SK-N-MC (cell line): Measurements from ENCODE around the gene HYI.

ENCODE experiments used
- DNase-seq: peaks from one replicate; pipeline ENCODE4 v3.0.0-alpha.2; 2011; ENCODE audit warnings: low read depth, low spot score
- H3K27ac ChIP-seq: fragments of 200-600 bp; sonication (generic); 2 replicates; pipeline ENCODE4 v1.5.1; 2016; ENCODE audit warnings: mixed run types
- H3K36me3 ChIP-seq: fragments of 200-600 bp; sonication (generic); 2 replicates; pipeline ENCODE4 v1.6.1; 2017; ENCODE audit warnings: antibody characterized with exemption, low read length, mixed read lengths; ENCODE audit not compliant: insufficient read depth
- H3K4me3 ChIP-seq: fragments of 200-600 bp; sonication (generic); 2 replicates; pipeline ENCODE4 v1.5.1; 2016
- H3K9ac ChIP-seq: fragments of 200-600 bp; sonication (generic); 2 replicates; pipeline ENCODE4 v1.8.0; 2017; ENCODE audit warnings: mixed run types, mixed read lengths; ENCODE audit not compliant: insufficient read length
- H3K9me3 ChIP-seq: fragments of 200-600 bp; sonication (generic); 2 replicates; pipeline ENCODE4 v1.6.1; 2017; ENCODE audit warnings: low read depth, mild to moderate bottlenecking, antibody characterized with exemption, low read length, moderate library complexity, mixed read lengths
- EZH2 ChIP-seq: fragments of 200-600 bp; sonication (generic); IDR thresholded peaks from one replicate; pipeline ENCODE4 v1.6.1; 2017; ENCODE audit warnings: antibody characterized with exemption
- FOXP2 ChIP-seq: optimal IDR thresholded peaks from 2 replicates; pipeline ENCODE3; 2011; ENCODE audit warnings: mild to moderate bottlenecking, moderate library complexity; ENCODE audit not compliant: insufficient read depth; ENCODE audit errors: extremely low read length, control extremely low read depth
- POLR2AphosphoS5 ChIP-seq: IDR thresholded peaks from 2 replicates; pipeline ENCODE4 v1.6.1; 2012; ENCODE audit warnings: mild to moderate bottlenecking, low read depth, low read length, borderline replicate concordance

The HYI gene

DNA sequence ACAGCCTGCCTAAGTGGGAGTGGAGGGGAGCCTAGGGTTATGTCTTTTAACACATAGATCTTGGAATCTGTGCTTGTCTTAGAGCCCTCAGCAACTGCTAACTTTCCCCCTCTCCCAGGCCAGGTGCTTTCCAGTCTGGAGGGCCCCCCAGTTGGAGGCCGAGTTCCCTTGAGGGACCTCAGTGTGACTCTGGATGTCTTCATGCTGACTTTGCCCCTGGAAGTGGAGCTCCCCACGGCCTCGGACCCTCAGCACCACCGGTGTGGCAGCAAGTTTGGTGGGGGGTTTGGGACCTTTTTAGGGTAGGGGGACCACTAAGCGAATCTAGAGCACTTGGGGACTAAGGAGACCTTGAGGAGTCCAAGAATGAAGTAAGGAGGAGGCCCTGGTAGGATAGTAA lies 22.9 kb downstream of the HYI start:
- no peak overlapping the region for H3K4me3 ChIP-seq
- H3K27ac ChIP-seq = no peak overlapping the region
- no peak for DNase-seq
- H3K9me3 ChIP-seq = no peaks in the 10 kb centered on the region
- peaks cover 70% of the 10 kb centered on the region for H3K36me3 ChIP-seq
- no peak overlapping the region for H3K9ac ChIP-seq
- TF ChIP-seq POLR2AphosphoS5 (no peak), FOXP2 (no peak), EZH2 (no peak)

DNA sequence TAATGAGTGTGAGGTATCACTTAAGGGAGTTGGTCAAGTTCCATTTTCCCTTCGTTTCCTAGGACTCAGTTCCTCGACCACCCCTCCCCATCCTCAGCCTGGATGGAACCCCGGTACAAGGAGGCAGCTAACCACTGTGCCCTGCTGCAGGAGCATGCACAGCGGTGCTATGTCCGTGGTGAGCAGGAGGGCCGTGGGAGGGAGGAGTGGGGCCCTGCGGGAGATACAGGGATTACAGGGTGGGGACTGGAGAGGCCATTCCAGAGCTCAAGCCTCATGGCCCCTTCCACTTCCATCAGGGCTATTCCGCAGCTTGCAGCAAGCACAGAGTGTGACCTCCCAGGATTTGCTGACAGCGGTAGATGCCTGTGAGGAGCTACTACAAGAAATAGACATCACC lies 25.8 kb downstream of the HYI start:
- TF ChIP-seq FOXP2 (no peak), POLR2AphosphoS5 (no peak), EZH2 (no peak)
- H3K4me3 ChIP-seq = no peak overlapping the region
- no peaks in the 10 kb centered on the region for H3K9me3 ChIP-seq
- no peak overlapping the region for H3K9ac ChIP-seq
- no peak for DNase-seq
- H3K27ac ChIP-seq = no peak overlapping the region
- H3K36me3 ChIP-seq = peaks cover 66% of the 10 kb centered on the region

GRCh38 chr1:43427524-43427923 lies 26.2 kb downstream of the HYI start:
- Histone ChIP-seq H3K9me3 (no peaks in the 10 kb centered on the region), H3K36me3 (peaks cover 62% of the 10 kb centered on the region), H3K9ac (no peak overlapping the region), H3K27ac (no peak overlapping the region), H3K4me3 (no peak overlapping the region)
- DNase-seq = no peak
- TF ChIP-seq FOXP2 = no peak
- no peak for TF ChIP-seq POLR2AphosphoS5
- TF ChIP-seq EZH2 = no peak

GRCh38 chr1:43426221-43426620 lies 27.5 kb downstream of the HYI start:
- Histone ChIP-seq H3K9ac (no peak overlapping the region), H3K36me3 (peaks cover 51% of the 10 kb centered on the region)

GRCh38 chr1:43425045-43425444 lies 28.7 kb downstream of the HYI start:
- Histone ChIP-seq H3K4me3 (no peak overlapping the region), H3K27ac (no peak overlapping the region), H3K36me3 (peaks cover 51% of the 10 kb centered on the region), H3K9ac (no peak overlapping the region), H3K9me3 (no peaks in the 10 kb centered on the region)
- TF ChIP-seq EZH2 = no peak
- TF ChIP-seq FOXP2 = no peak
- TF ChIP-seq POLR2AphosphoS5 = no peak
- DNase-seq = no peak

More at GRCh38 chr1:43426221-43426620, 27.5 kb downstream of the HYI start:
- Histone ChIP-seq H3K9me3 (no peaks in the 10 kb centered on the region), H3K4me3 (no peak overlapping the region), H3K27ac (no peak overlapping the region)
- TF ChIP-seq POLR2AphosphoS5 (no peak), FOXP2 (no peak), EZH2 (no peak)
- no peak for DNase-seq

DNA sequence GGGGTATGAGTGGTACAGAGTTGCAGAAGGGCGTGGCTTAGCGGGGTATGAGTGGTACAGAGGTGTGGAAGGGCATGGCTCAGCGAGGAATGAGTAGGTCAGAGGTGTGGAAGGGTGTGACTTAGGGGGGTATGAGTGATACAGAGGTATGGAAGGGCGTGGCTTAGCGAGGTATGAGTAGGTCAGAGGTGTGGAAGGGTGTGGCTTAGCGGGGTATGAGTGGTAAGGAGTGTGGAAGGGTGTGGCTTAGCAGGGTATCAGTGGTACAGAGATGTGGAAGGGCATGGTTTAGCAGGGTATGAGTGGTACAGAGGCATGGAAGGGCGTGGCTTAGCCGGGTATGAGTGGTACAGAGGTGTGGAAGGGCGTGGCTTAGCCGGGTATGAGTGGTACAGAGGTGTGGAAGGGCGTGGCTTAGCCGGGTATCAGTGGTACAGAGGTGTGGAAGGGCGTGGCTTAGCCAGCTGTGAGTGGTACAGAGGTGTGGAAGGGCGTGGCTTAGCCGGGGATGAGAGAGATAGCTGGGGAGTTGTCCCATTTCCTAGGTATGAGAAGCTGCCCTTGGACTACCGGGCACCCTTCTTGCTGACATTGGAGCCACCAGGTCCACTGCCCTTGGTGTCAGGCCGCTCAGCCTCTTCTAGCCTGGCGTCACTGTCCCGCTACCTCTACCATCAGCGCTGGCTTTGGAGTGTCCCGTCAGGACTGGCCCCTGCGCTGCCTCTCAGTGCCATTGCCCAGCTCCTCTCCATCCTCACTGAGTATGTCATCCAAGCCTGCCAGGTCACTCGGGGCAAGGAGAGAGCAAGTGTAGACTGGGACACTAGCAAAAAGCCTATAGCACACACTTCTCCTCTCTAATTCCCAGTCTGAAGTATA lies 29.8 kb downstream of the HYI start:
- peaks cover 58% of the 10 kb centered on the region for H3K36me3 ChIP-seq
- TF ChIP-seq FOXP2 (no peak), EZH2 (no peak), POLR2AphosphoS5 (no peak)
- no peak for DNase-seq
- no peak overlapping the region for H3K27ac ChIP-seq
- no peak overlapping the region for H3K4me3 ChIP-seq
- no peaks in the 10 kb centered on the region for H3K9me3 ChIP-seq
- no peak overlapping the region for H3K9ac ChIP-seq

DNA sequence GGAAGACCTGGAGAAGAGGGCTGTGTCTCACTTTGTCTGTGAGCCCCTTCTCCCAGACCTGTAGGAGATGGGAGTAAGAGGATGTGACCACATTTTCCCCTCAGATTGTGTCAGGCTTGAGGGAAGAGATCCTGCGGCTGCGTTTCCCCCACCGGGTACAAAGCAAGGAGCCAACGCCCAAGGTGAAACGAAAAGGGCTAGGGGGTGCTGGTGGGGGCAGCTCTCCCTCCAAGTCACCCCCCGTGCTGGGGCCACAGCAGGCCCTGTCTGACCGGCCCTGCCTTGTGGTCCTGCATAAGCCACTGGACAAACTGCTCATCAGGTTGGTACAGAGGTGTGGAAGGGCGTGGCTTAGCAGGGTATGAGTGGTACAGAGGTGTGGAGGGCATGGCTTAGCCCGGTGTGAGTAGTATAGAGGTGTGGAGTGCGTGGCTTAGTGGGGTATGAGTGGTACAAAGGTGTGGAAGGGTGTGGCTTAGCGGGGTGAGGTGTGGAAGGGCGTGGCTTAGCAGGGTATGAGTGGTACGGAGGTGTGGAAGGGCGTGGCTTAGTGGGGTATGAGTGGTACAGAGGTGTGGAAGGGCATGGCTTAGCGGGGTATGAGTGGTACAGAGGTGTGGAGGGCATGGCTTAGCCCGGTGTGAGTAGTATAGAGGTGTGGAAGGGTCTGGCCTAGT lies 30.6 kb downstream of the HYI start:
- H3K27ac ChIP-seq = no peak overlapping the region
- no peak for TF ChIP-seq EZH2
- no peak overlapping the region for H3K9ac ChIP-seq
- peaks cover 53% of the 10 kb centered on the region for H3K36me3 ChIP-seq
- no peak overlapping the region for H3K4me3 ChIP-seq
- H3K9me3 ChIP-seq = no peaks in the 10 kb centered on the region
- DNase-seq = no peak

- H3K9ac ChIP-seq = no peak overlapping the region
- H3K36me3 ChIP-seq = peaks cover 43% of the 10 kb centered on the region
- no peak overlapping the region for H3K4me3 ChIP-seq
- H3K9me3 ChIP-seq = no peaks in the 10 kb centered on the region
- DNase-seq = no peak
- H3K27ac ChIP-seq = no peak overlapping the region
- TF ChIP-seq POLR2AphosphoS5 (no peak), EZH2 (no peak), FOXP2 (no peak)
Measured at GRCh38 chr1:43421976-43422750, 31.6 kb downstream of the HYI start.
